Measurements from ENCODE around the gene CNPY1. TPM values are rescaled to one million over a fixed set of nuclear protein-coding genes. Genes with fewer than 3 reads are reported as not detected.

Gene CNPY1
- total and polyA plus RNA-seq, 7 experiments from 2014 or later = not detected

DNA sequence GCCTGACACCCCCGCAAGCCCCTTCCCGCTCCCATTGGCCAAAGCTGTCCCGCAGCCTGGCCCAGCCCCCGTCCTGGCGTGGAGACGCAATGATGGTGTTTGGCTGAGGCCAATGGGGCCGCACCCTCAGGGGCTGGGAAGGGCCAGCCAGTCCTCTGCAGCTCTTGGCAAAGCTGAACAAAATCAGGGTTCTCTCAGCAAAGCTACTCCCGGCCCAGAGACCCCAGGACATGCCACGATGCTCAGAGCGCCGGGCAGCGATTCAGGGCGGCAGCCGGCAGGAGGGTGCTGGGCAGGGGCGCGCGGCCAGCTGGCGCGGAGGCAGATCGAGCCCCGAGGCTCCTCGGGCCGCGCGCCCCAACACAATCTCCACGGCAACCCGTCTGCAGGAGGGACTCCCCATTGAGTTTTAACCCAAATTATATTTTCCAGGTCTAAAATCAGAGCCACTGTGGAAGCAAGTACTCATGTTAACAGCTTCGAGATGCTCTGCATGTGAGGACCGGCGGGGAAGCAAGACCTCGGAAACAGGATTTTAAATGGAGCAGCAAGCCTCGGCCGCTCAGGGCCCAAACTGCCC is 8.8 kb upstream of the CNPY1 start:
- POLR2A ChIA-PET = no interaction called here
- peaks cover 0 to 28% (median 6%) of the 10 kb centered on the region in 5 donors for H3K27me3 Mint-ChIP-seq
- Histone ChIP-seq H3K4me1 (ENCODE audit: control insufficient read depth in 2 of 2, insufficient read depth in 2 of 2, low read length in 2 of 2) (no peaks in the 10 kb centered on the region), H3K4me3 (ENCODE audit: low read length) (no peak overlapping the region), H3K27me3 (ENCODE audit: control insufficient read depth in 2 of 2, insufficient read depth in 2 of 2, low read length in 2 of 2) (no peaks in the 10 kb centered on the region), H3K9me3 (ENCODE audit: control insufficient read depth in 2 of 3, low read length in 3 of 3) (no peaks in the 10 kb centered on the region), H3K27ac (ENCODE audit: low read depth, low read length) (no peak overlapping the region), H3K36me3 (ENCODE audit: control insufficient read depth in 2 of 3, insufficient read depth in 3 of 3, low read length in 3 of 3) (no peaks in the 10 kb centered on the region)
- DNase-seq (no peak), ATAC-seq (no peak)
- H3K9me3 Mint-ChIP-seq = peaks cover 0 to 5% (median 0%) of the 10 kb centered on the region in 11 donors
- H3K4me3 Mint-ChIP-seq = no peak overlapping the region
- H3K4me1 Mint-ChIP-seq = no peaks in the 10 kb centered on the region
- CTCF ChIA-PET = interaction anchor here (0.6 kb wide), 1 partner anchor 45 kb away, joined by 3 read pairs; no protein-coding TSS in a partner anchor
- no peaks in the 10 kb centered on the region for H3K36me3 Mint-ChIP-seq
- no peak overlapping the region for H3K27ac Mint-ChIP-seq
- intact Hi-C loops (cut with micrococcal nuclease) = no loop called here

- Histone ChIP-seq H3K36me3 (ENCODE audit: control insufficient read depth in 2 of 3, insufficient read depth in 3 of 3, low read length in 3 of 3) (no peaks in the 10 kb centered on the region), H3K4me3 (ENCODE audit: low read length) (no peak overlapping the region), H3K9me3 (ENCODE audit: control insufficient read depth in 2 of 3, low read length in 3 of 3) (no peaks in the 10 kb centered on the region), H3K27ac (ENCODE audit: low read depth, low read length) (no peak overlapping the region), H3K4me1 (ENCODE audit: control insufficient read depth in 2 of 2, insufficient read depth in 2 of 2, low read length in 2 of 2) (no peaks in the 10 kb centered on the region), H3K27me3 (ENCODE audit: control insufficient read depth in 2 of 2, insufficient read depth in 2 of 2, low read length in 2 of 2) (no peaks in the 10 kb centered on the region)
- intact Hi-C loops (cut with micrococcal nuclease) = no loop called here
- DNase-seq (no peak), ATAC-seq (no peak)
- ChIA-PET POLR2A (no interaction called here), CTCF (no interaction called here)
- no peaks in the 10 kb centered on the region for H3K36me3 Mint-ChIP-seq
- peaks cover 0 to 22% (median 6%) of the 10 kb centered on the region in 5 donors for H3K27me3 Mint-ChIP-seq
- H3K4me1 Mint-ChIP-seq = no peaks in the 10 kb centered on the region
- H3K4me3 Mint-ChIP-seq = no peak overlapping the region
- H3K27ac Mint-ChIP-seq = no peak overlapping the region
- peaks cover 0 to 5% (median 0%) of the 10 kb centered on the region in 11 donors for H3K9me3 Mint-ChIP-seq
Observed at GRCh38 chr7:155553871-155554270, 7.5 kb upstream of the CNPY1 start.

GRCh38 chr7:155551785-155552611 is 5.6 kb upstream of the CNPY1 start:
- DNase-seq = no peak
- H3K36me3 Mint-ChIP-seq = no peaks in the 10 kb centered on the region
- H3K27ac ChIP-seq (ENCODE audit: low read depth, low read length) = no peak overlapping the region
- no peak overlapping the region for H3K4me3 ChIP-seq (ENCODE audit: low read length)
- H3K27me3 ChIP-seq (ENCODE audit: control insufficient read depth in 2 of 2, insufficient read depth in 2 of 2, low read length in 2 of 2) = no peaks in the 10 kb centered on the region
- intact Hi-C loops (cut with micrococcal nuclease) = no loop called here
- no peaks in the 10 kb centered on the region for H3K9me3 ChIP-seq (ENCODE audit: control insufficient read depth in 2 of 3, low read length in 3 of 3)
- H3K4me3 Mint-ChIP-seq = no peak overlapping the region
- no peaks in the 10 kb centered on the region for H3K4me1 Mint-ChIP-seq
- H3K4me1 ChIP-seq (ENCODE audit: control insufficient read depth in 2 of 2, insufficient read depth in 2 of 2, low read length in 2 of 2) = no peaks in the 10 kb centered on the region
- H3K27me3 Mint-ChIP-seq = peaks cover 0 to 11% (median 6%) of the 10 kb centered on the region in 5 donors
- H3K27ac Mint-ChIP-seq = no peak overlapping the region
- no peak for ATAC-seq
- POLR2A ChIA-PET = no interaction called here
- H3K9me3 Mint-ChIP-seq = peaks cover 0 to 5% (median 0%) of the 10 kb centered on the region in 11 donors
- no peaks in the 10 kb centered on the region for H3K36me3 ChIP-seq (ENCODE audit: control insufficient read depth in 2 of 3, insufficient read depth in 3 of 3, low read length in 3 of 3)
- CTCF ChIA-PET = interaction anchor here (0.7 kb wide), 1 partner anchor 28 kb away, joined by 3 read pairs; no protein-coding TSS in a partner anchor

DNA sequence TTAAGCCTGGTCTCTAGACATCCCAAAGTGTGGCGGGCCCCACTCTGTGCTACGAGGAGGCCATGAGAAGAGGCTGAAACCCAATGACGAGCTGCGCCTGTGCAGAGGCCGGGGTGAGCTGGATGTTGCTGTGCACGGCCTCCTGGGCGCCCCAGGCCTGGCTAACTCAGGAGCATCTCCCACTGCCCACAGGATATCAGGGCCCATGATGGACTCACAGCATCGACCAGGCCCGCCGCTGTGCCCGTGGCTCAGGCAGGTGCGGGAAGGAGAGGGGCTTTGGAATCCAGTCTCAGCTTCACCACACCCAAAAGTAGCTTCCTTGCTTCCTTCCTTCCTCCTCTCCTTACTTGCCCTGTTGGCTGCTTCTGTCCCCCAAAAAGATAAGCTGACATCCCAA is 4.6 kb upstream of the CNPY1 start:
- H3K36me3 Mint-ChIP-seq = no peaks in the 10 kb centered on the region
- Histone ChIP-seq H3K4me1 (ENCODE audit: control insufficient read depth in 2 of 2, insufficient read depth in 2 of 2, low read length in 2 of 2) (no peaks in the 10 kb centered on the region), H3K9me3 (ENCODE audit: control insufficient read depth in 2 of 3, low read length in 3 of 3) (no peaks in the 10 kb centered on the region), H3K27me3 (ENCODE audit: control insufficient read depth in 2 of 2, insufficient read depth in 2 of 2, low read length in 2 of 2) (no peaks in the 10 kb centered on the region), H3K4me3 (ENCODE audit: low read length) (no peak overlapping the region), H3K27ac (ENCODE audit: low read depth, low read length) (no peak overlapping the region), H3K36me3 (ENCODE audit: control insufficient read depth in 2 of 3, insufficient read depth in 3 of 3, low read length in 3 of 3) (no peaks in the 10 kb centered on the region)
- no peaks in the 10 kb centered on the region for H3K4me1 Mint-ChIP-seq
- H3K4me3 Mint-ChIP-seq = no peak overlapping the region
- no peak overlapping the region for H3K27ac Mint-ChIP-seq
- ChIA-PET CTCF (no interaction called here), POLR2A (no interaction called here)
- DNase-seq (no peak), ATAC-seq (no peak)
- peaks cover 0 to 10% (median 6%) of the 10 kb centered on the region in 5 donors for H3K27me3 Mint-ChIP-seq
- peaks cover 0 to 5% (median 0%) of the 10 kb centered on the region in 11 donors for H3K9me3 Mint-ChIP-seq
- intact Hi-C loops (cut with micrococcal nuclease) = no loop called here

GRCh38 chr7:155549226-155549625 is 2.9 kb upstream of the CNPY1 start:
- Histone ChIP-seq H3K27ac (ENCODE audit: low read depth, low read length) (no peak overlapping the region), H3K4me1 (ENCODE audit: control insufficient read depth in 2 of 2, insufficient read depth in 2 of 2, low read length in 2 of 2) (no peaks in the 10 kb centered on the region), H3K4me3 (ENCODE audit: low read length) (no peak overlapping the region), H3K27me3 (ENCODE audit: control insufficient read depth in 2 of 2, insufficient read depth in 2 of 2, low read length in 2 of 2) (no peaks in the 10 kb centered on the region), H3K36me3 (ENCODE audit: control insufficient read depth in 2 of 3, insufficient read depth in 3 of 3, low read length in 3 of 3) (no peaks in the 10 kb centered on the region), H3K9me3 (ENCODE audit: control insufficient read depth in 2 of 3, low read length in 3 of 3) (no peaks in the 10 kb centered on the region)
- no peaks in the 10 kb centered on the region for H3K4me1 Mint-ChIP-seq
- DNase-seq (no peak), ATAC-seq (no peak)
- no peak overlapping the region for H3K27ac Mint-ChIP-seq
- no peaks in the 10 kb centered on the region for H3K36me3 Mint-ChIP-seq
- ChIA-PET CTCF (no interaction called here), POLR2A (no interaction called here)
- no peak overlapping the region for H3K4me3 Mint-ChIP-seq
- H3K9me3 Mint-ChIP-seq = peaks cover 0 to under 1% (median 0%) of the 10 kb centered on the region in 11 donors
- H3K27me3 Mint-ChIP-seq = peaks cover 0 to 10% (median 3%) of the 10 kb centered on the region in 5 donors
- intact Hi-C loops (cut with micrococcal nuclease) = no loop called here

DNA sequence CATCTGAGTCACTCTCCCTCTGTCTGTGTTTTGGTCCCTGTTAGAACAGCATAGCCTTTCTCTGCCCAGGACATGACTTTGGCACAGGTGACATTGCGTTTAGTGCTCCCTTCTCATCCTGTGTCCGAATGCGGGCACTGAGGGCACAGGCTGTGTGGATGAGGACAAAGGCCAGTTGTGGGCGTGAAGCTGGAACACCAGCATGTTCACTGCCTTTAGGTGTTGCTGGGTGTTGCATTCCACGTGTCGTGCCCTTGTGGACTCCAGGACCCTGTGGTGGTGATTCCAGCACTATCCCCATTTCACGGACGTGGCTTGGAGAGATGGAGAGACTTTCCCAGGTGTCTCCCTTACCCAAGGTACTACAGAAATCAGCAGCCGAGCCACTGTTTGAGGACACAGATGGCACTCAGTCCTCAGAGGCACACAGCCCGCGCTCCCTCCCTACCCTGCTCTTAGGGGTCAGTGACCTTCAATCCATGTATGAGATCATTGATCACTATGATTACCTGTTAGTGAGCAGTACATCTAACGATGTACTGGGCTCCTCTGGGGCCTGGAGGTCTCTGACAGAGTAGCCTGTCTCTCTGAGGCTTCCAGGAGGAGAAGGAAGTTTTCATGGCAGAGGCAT is 917 bp upstream of the CNPY1 start:
- Histone ChIP-seq H3K4me1 (ENCODE audit: control insufficient read depth in 2 of 2, insufficient read depth in 2 of 2, low read length in 2 of 2) (no peaks in the 10 kb centered on the region), H3K27me3 (ENCODE audit: control insufficient read depth in 2 of 2, insufficient read depth in 2 of 2, low read length in 2 of 2) (no peaks in the 10 kb centered on the region), H3K4me3 (ENCODE audit: low read length) (no peak overlapping the region), H3K9me3 (ENCODE audit: control insufficient read depth in 2 of 3, low read length in 3 of 3) (no peaks in the 10 kb centered on the region), H3K27ac (ENCODE audit: low read depth, low read length) (no peak overlapping the region), H3K36me3 (ENCODE audit: control insufficient read depth in 2 of 3, insufficient read depth in 3 of 3, low read length in 3 of 3) (no peaks in the 10 kb centered on the region)
- peaks cover 0 to 6% (median 0%) of the 10 kb centered on the region in 5 donors for H3K27me3 Mint-ChIP-seq
- H3K36me3 Mint-ChIP-seq = no peaks in the 10 kb centered on the region
- no peaks in the 10 kb centered on the region for H3K4me1 Mint-ChIP-seq
- DNase-seq = no peak
- no peaks in the 10 kb centered on the region for H3K9me3 Mint-ChIP-seq
- CTCF ChIA-PET = no interaction called here
- intact Hi-C loops (cut with micrococcal nuclease) = no loop called here
- POLR2A ChIA-PET = no interaction called here
- no peak overlapping the region for H3K4me3 Mint-ChIP-seq
- no peak for ATAC-seq
- no peak overlapping the region for H3K27ac Mint-ChIP-seq
